HepG2 (cell line): ENCODE results near the gene NFE2L3. TPM values are rescaled to one million over a fixed set of nuclear protein-coding genes. Genes with fewer than 3 reads are reported as not detected.

Source experiments
- ATAC-seq: fragments of 200-7000 bp; cut with Tn5 transposase; 3 replicates; pipeline ENCODE4 v1.9.1; 2020; ENCODE audit warnings: mild to moderate bottlenecking, moderate library complexity
- BruUV-seq: library from RNA; stranded (reverse); fragments of 400-500 nt; replicated peaks from 2 replicates; lab custom pipeline; 2021; lab: Mats Ljungman, UMichigan
- CTCF ChIA-PET: fragments of 300-600 bp; formaldehyde crosslinking; extraction: SDS; loops from one replicate; lab custom pipeline; 2021; ENCODE audit warnings: low total read pairs, inconsistent platforms, low intra/inter-chr PET ratio; lab: Yijun Ruan, JAX
- POLR2A ChIA-PET: fragments of 350-600 bp; sonication (Branson Sonifier 250); formaldehyde crosslinking; loops from one replicate; lab custom pipeline; 2020; ENCODE audit warnings: antibody characterized with exemption, inconsistent platforms; lab: Yijun Ruan, JAX
- DNase-seq: peaks from one replicate; pipeline ENCODE4 v3.0.0-alpha.2; 2015; ENCODE audit warnings: low spot score
- FAIRE-seq: peaks from 3 replicates; lab custom pipeline; 2011; peaks lifted over from hg19 to GRCh38; lab: Jason Lieb, UNC
- H2AFZ ChIP-seq: one replicate; pipeline ENCODE4 v1.6.1; 2011; ENCODE audit warnings: low read length, inconsistent platforms
- H3K27ac ChIP-seq: fragments of 300-600 bp; 3 replicates; pipeline ENCODE4 v1.8.0; 2011; ENCODE audit warnings: mixed run types, mild to moderate bottlenecking, mixed read lengths, low read length, inconsistent platforms; ENCODE audit not compliant: insufficient read depth; ENCODE audit errors: extremely low read length
- H3K27me3 ChIP-seq, 2 experiments: fragments of 200-600 bp in 1 of 2; 2 replicates in 1 of 2; 3 replicates in 1 of 2; pipeline versions ENCODE4 v1.6.0 to v1.8.0; 2011; ENCODE audit warnings: low read length in 2 of 2, mild to moderate bottlenecking in 2 of 2, moderate library complexity in 2 of 2, inconsistent platforms in 1 of 2; ENCODE audit not compliant: insufficient read depth in 2 of 2, control insufficient read depth in 1 of 2
- H3K36me3 ChIP-seq, 2 experiments: fragments of 200-600 bp in 1 of 2; replicated peaks in 1 of 2; 2 replicates in 1 of 2; 3 replicates in 1 of 2; pipeline versions ENCODE4 v1.5.1 to v1.8.0; 2011; ENCODE audit warnings: low read length in 2 of 2, inconsistent platforms in 1 of 2; ENCODE audit not compliant: insufficient read depth in 2 of 2, control insufficient read depth in 1 of 2
- H3K4me1 ChIP-seq: 2 replicates; pipeline ENCODE4 v1.5.1; 2012; ENCODE audit warnings: low read length, inconsistent platforms; ENCODE audit not compliant: insufficient read depth
- H3K4me2 ChIP-seq: 2 replicates; pipeline ENCODE4 v1.6.0; 2011; ENCODE audit warnings: low read depth, low read length, inconsistent platforms
- H3K4me3 ChIP-seq, 3 experiments: fragments of 200-600 bp in 1 of 3; sonication (generic), shearing (Covaris generic) in 1 of 3; replicated peaks in 1 of 3; 2 replicates each; pipeline ENCODE4 v1.5.1; 2011 to 2016; ENCODE audit warnings: low read length in 3 of 3, inconsistent platforms in 2 of 3, low read depth in 2 of 3, mild to moderate bottlenecking in 2 of 3, control low read depth in 1 of 3, mixed read lengths in 1 of 3; ENCODE audit not compliant: insufficient read depth in 1 of 3
- H3K79me2 ChIP-seq: one replicate; pipeline ENCODE4 v1.6.1; 2011; ENCODE audit warnings: low read length, inconsistent platforms; ENCODE audit not compliant: insufficient read depth
- H3K9ac ChIP-seq: 2 replicates; pipeline ENCODE4 v1.6.0; 2011; ENCODE audit warnings: mild to moderate bottlenecking, low read depth, low read length, inconsistent platforms; ENCODE audit not compliant: insufficient read depth
- H3K9me3 ChIP-seq: 2 replicates; pipeline ENCODE4 v1.5.1; 2012; ENCODE audit warnings: mild to moderate bottlenecking, low read length
- H4K20me1 ChIP-seq: 2 replicates; pipeline ENCODE4 v1.6.0; 2011; ENCODE audit warnings: inconsistent platforms, mild to moderate bottlenecking, low read length, moderate library complexity; ENCODE audit not compliant: insufficient read depth
- ASH2L ChIP-seq: fragments of 300-600, 200-600 bp; sonication (generic); IDR thresholded peaks from 2 replicates; pipeline ENCODE4 v1.7.0; 2017; ENCODE audit warnings: low read depth, mild to moderate bottlenecking, moderate library complexity, mixed read lengths, low read length; ENCODE audit not compliant: insufficient read length
- IKZF4 ChIP-seq: sonication (generic); formaldehyde crosslinking; IDR thresholded peaks from 2 replicates; pipeline ENCODE4 v1.5.1; 2020; ENCODE audit warnings: borderline replicate concordance, mild to moderate bottlenecking, low read depth, missing genetic modification reagents; ENCODE audit errors: not compliant biosample characterization
- KDM5A ChIP-seq: fragments of 200-600 bp; sonication (generic); IDR thresholded peaks from 2 replicates; pipeline ENCODE4 v1.7.0; 2018; ENCODE audit warnings: antibody characterized with exemption, mild to moderate bottlenecking, low read length, borderline replicate concordance
- POLR2A ChIP-seq, 2 experiments: IDR thresholded peaks; 2 replicates each; pipeline ENCODE4 v1.6.1; 2011; ENCODE audit warnings: low read depth in 2 of 2, low read length in 2 of 2, mild to moderate bottlenecking in 1 of 2, moderate library complexity in 1 of 2; ENCODE audit not compliant: insufficient read depth in 1 of 2
- RAD21 ChIP-seq: fragments of 450-650 bp; formaldehyde crosslinking; IDR thresholded peaks from 2 replicates; pipeline ENCODE4 v1.5.0; 2020; ENCODE audit warnings: mild to moderate bottlenecking
- SALL1 ChIP-seq: sonication (generic); formaldehyde crosslinking; IDR thresholded peaks from 2 replicates; pipeline ENCODE4 v1.8.0; 2022; ENCODE audit warnings: mild to moderate bottlenecking, missing genetic modification reagents
- SOX13 ChIP-seq, 3 experiments: fragments of 450-650 bp in 1 of 3; sonication (generic) in 1 of 3; formaldehyde crosslinking in 1 of 3; IDR thresholded peaks in 2 of 3; conservative IDR thresholded peaks in 1 of 3; 2 replicates each; pipeline versions ENCODE4 v1.5.0 to v1.6.1; 2016 to 2020; ENCODE audit warnings: antibody characterized with exemption in 1 of 3, mild to moderate bottlenecking in 1 of 3, missing compliant biosample characterization in 1 of 3, missing genetic modification reagents in 1 of 3, moderate library complexity in 1 of 3
- TMF1 ChIP-seq: sonication (generic); formaldehyde crosslinking; IDR thresholded peaks from 2 replicates; pipeline ENCODE4 v1.8.1; 2022; ENCODE audit warnings: low read depth, missing genetic modification reagents
- ZC3H4 ChIP-seq: sonication (generic); formaldehyde crosslinking; IDR thresholded peaks from 2 replicates; pipeline ENCODE4 v1.4.0; 2020; ENCODE audit warnings: missing genetic modification reagents, borderline replicate concordance
- ZNF558 ChIP-seq: sonication (generic); formaldehyde crosslinking; IDR thresholded peaks from 2 replicates; pipeline ENCODE4 v1.9.0; 2022; ENCODE audit warnings: mild to moderate bottlenecking, missing genetic modification reagents, borderline replicate concordance
- ZNF607 ChIP-seq: sonication (generic); formaldehyde crosslinking; IDR thresholded peaks from 2 replicates; pipeline ENCODE4 v1.5.1; 2020; ENCODE audit warnings: missing genetic modification reagents, mild to moderate bottlenecking, borderline replicate concordance
- ZNF781 ChIP-seq: sonication (generic); formaldehyde crosslinking; IDR thresholded peaks from 2 replicates; pipeline ENCODE4 v1.5.1; 2020; ENCODE audit warnings: borderline replicate concordance, mild to moderate bottlenecking, missing genetic modification reagents; ENCODE audit errors: not compliant biosample characterization
- ZNF816 ChIP-seq: sonication (generic); formaldehyde crosslinking; IDR thresholded peaks from 2 replicates; pipeline ENCODE4 v1.8.0; 2022; ENCODE audit warnings: missing genetic modification reagents, mild to moderate bottlenecking, borderline replicate concordance
- ZNF883 ChIP-seq: sonication (generic); formaldehyde crosslinking; IDR thresholded peaks from 2 replicates; pipeline ENCODE4 v1.5.1; 2020; ENCODE audit warnings: mild to moderate bottlenecking, missing genetic modification reagents; ENCODE audit errors: not compliant biosample characterization
- WGBS: methylation state at CpG from one replicate; pipeline ENCODE4 v1.1.6; 2017; ENCODE audit warnings: low lambda C conversion rate; 5-methylcytosine and 5-hydroxymethylcytosine counted together
- in situ Hi-C: cut with HindIII; loops from 2 replicates; pipeline ENCODE4 v1.10.0; 2017; ENCODE audit warnings: low pct_unique_long_range_greater_than_20kb; ENCODE audit not compliant: extremely low pct_ligation_motif_present
- intact Hi-C: fragments of 100-400 bp; cut with micrococcal nuclease; formaldehyde crosslinking; loops from one replicate; pipeline ENCODE4 v1.10.0; 2022; ENCODE audit not compliant: unreplicated experiment
- polyA plus RNA-seq, 8 experiments: library from polyadenylated mRNA; depleted of rRNA in 3 of 8; stranded (reverse) in 7 of 8; unstranded in 1 of 8; fragments of >200 nt; fragmentation: Illumina TruSeq in 4 of 8; extraction: Trizol in 4 of 8; gene quantifications; 2 replicates each; pipeline versions ENCODE4 v1.2.1 to v1.2.3, GENCODE V29; 2011 to 2016; ENCODE audit warnings: low read depth in 4 of 8, missing spikeins in 1 of 8, mixed read lengths in 1 of 8; ENCODE audit not compliant: insufficient read depth in 1 of 8
- total RNA-seq, 5 experiments: library from RNA; depleted of rRNA; stranded (reverse); fragments of >200 nt; fragmentation: Illumina TruSeq; extraction: Trizol; gene quantifications; 2 replicates each; pipeline ENCODE4 v1.2.3, GENCODE V29; 2016; ENCODE audit warnings: low read depth in 1 of 5
- TF ChIP-seq, protein P1 (sequence below): sonication (generic); formaldehyde crosslinking; IDR thresholded peaks from 2 replicates; pipeline ENCODE4 v1.8.0; 2023; ENCODE audit warnings: mild to moderate bottlenecking, missing genetic modification reagents
- TF ChIP-seq, protein P2 (sequence below): sonication (generic); formaldehyde crosslinking; IDR thresholded peaks from 2 replicates; pipeline ENCODE4 v1.5.0; 2020; ENCODE audit warnings: missing genetic modification reagents
- TF ChIP-seq, protein P3 (sequence below): sonication (generic); formaldehyde crosslinking; IDR thresholded peaks from 2 replicates; pipeline ENCODE4 v1.4.0; 2020; ENCODE audit warnings: missing genetic modification reagents

Gene NFE2L3
- total and polyA plus RNA-seq, 2 of the 13 experiments (the other 11 are each of a cell fraction or from before 2014, with no cell fraction given), result 11.4 to 19.4 TPM

DNA sequence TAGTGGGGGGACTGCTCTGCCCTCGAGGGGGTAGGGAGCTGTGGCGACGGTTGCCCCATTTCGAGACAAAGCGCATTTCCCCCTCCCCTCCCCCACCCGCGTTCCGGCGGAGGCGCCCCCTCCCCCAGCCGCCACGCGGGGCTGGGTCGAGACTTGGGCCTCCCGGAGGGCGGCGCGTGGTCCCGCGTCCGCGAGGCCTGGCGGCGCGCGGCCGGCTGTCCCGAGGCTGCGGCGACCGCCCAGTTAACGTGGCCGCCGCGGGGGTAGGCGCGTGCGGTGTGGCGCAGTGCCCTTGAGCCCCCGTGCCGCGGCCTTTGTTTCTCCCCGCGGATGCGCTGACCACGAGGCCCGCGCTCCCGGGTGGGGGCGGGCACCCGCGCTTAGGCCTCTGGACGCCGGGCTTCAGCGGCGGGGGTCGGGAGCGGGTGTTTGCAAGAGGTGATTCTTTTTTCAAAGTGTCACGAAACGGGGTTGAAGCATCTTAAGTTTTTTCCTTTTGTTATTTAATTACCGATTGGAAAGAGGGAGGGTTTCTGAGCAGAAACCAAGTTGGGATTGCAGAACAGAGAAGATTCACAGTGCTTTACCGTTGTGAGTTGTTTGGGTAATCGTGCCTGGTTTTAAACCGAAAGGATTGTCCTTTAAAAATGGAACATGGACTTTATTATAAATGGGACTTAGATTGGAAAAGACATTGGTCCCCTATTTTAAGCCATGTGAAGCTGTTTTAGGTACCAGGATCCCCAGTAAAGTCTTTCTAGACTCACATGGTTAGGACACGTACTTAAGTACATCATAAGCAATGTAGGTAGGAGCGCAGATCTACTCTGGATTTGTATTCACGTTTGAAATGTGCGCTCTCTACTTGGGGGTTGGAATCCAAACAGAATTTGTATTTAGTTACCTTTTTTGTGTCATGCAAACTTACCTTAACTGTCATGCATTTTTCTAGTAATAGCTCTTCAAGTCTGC lies 50.3 kb downstream of the NFE2L3 start:
- CTCF ChIA-PET, result no interaction called here
- FAIRE-seq, result no peak
- ATAC-seq, result peak; percentile 37
- in situ Hi-C loops (loop anchor here (10.0 kb wide), 1 partner anchor 162 kb away; no protein-coding TSS in a partner anchor), intact Hi-C loops (loop anchor here (5.0 kb wide), 3 partner anchors 90 to 165 kb away; partner anchors contain the start of gene SNX10)
- Histone ChIP-seq H3K9ac (peak overlapping the region; percentile 98), H3K27me3 (no peaks in the 10 kb centered on the region; a peak in 1 of 5 replicates), H3K4me1 (peaks cover 35% of the 10 kb centered on the region), H3K4me3 (peak overlapping the region; percentile 91 to 99 (median 98)), H3K9me3 (no peaks in the 10 kb centered on the region), H3K27ac (peak overlapping the region; percentile 99), H3K4me2 (peak overlapping the region; percentile 87), H4K20me1 (peaks cover 61% of the 10 kb centered on the region), H3K79me2 (peaks cover 89% of the 10 kb centered on the region), H3K36me3 (peaks cover 4 to 20% of the 10 kb centered on the region in 2 experiments), H2AFZ (no peak overlapping the region)
- BruUV-seq, result no TSS peak
- DNase-seq, result no peak
- WGBS, result 1% methylated on average over 16 of the region's 68 CpGs
- POLR2A ChIA-PET, result interaction anchor here (1.1 to 5.8 kb wide), 9 partner anchors 8 to 160 kb away, joined by 4 to 40 read pairs (median 7); partner anchors contain the start of gene NFE2L3
- TF ChIP-seq RAD21 (CRISPR knock-in tag) (peak; percentile 8; the same call in 1 of the 2 replicates), ZNF558 (CRISPR knock-in tag) (peak; percentile 59; the same call in 1 of the 2 replicates), ZNF607 (CRISPR knock-in tag) (0 out of 2 replicates have a peak, but pooled peaks have one; percentile 23), POLR2A (IDR thresholded peaks at IDR 0.05; ENCODE audit: insufficient read depth in 1 of 2, low read depth in 2 of 2, low read length in 2 of 2) (peak in 1 of 2 experiments; percentile 35; a peak in 2 of 4 replicates), ZNF816 (CRISPR knock-in tag) (0 out of 2 replicates have a peak, but pooled peaks have one; percentile 43), SALL1 (no peak), IKZF4 (CRISPR knock-in tag) (peak; percentile 17), KDM5A (0 out of 2 replicates have a peak, but pooled peaks have one; percentile 34), ZC3H4 (no peak), ZNF883 (CRISPR knock-in tag) (no peak), SOX13 (IDR thresholded peaks at IDR 0.05) (no peak), SOX13 (CRISPR knock-in tag; conservative IDR thresholded peaks at IDR 0.05 in 1 of 2, IDR thresholded peaks at IDR 0.05 in 1 of 2) (0 out of 4 replicates have a peak, but pooled peaks of 1 of the 2 experiments have one; percentile 12), ZNF781 (CRISPR knock-in tag) (no peak), TMF1 (CRISPR knock-in tag) (peak; percentile 59; the same call in 1 of the 2 replicates), ASH2L (peak; percentile 59)
- TF ChIP-seq, protein P1, sequence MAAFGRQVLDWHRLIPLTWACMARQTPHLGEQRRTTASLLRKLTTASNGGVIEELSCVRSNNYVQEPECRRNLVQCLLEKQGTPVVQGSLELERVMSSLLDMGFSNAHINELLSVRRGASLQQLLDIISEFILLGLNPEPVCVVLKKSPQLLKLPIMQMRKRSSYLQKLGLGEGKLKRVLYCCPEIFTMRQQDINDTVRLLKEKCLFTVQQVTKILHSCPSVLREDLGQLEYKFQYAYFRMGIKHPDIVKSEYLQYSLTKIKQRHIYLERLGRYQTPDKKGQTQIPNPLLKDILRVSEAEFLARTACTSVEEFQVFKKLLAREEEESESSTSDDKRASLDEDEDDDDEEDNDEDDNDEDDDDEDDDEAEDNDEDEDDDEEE (CRISPR knock-in tag), result no peak
- TF ChIP-seq, protein P2, sequence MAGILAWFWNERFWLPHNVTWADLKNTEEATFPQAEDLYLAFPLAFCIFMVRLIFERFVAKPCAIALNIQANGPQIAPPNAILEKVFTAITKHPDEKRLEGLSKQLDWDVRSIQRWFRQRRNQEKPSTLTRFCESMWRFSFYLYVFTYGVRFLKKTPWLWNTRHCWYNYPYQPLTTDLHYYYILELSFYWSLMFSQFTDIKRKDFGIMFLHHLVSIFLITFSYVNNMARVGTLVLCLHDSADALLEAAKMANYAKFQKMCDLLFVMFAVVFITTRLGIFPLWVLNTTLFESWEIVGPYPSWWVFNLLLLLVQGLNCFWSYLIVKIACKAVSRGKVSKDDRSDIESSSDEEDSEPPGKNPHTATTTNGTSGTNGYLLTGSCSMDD (CRISPR knock-in tag), result no peak
- TF ChIP-seq, protein P3, sequence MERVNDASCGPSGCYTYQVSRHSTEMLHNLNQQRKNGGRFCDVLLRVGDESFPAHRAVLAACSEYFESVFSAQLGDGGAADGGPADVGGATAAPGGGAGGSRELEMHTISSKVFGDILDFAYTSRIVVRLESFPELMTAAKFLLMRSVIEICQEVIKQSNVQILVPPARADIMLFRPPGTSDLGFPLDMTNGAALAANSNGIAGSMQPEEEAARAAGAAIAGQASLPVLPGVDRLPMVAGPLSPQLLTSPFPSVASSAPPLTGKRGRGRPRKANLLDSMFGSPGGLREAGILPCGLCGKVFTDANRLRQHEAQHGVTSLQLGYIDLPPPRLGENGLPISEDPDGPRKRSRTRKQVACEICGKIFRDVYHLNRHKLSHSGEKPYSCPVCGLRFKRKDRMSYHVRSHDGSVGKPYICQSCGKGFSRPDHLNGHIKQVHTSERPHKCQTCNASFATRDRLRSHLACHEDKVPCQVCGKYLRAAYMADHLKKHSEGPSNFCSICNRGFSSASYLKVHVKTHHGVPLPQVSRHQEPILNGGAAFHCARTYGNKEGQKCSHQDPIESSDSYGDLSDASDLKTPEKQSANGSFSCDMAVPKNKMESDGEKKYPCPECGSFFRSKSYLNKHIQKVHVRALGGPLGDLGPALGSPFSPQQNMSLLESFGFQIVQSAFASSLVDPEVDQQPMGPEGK (CRISPR knock-in tag), result 0 out of 2 replicates have a peak, but pooled peaks have one; percentile 10
